GM18870 (cell line): ENCODE data around the gene IRX3.
"Not testable (repeated sequence)": the region's sequence is repeated elsewhere in the genome, so short reads cannot be mapped to it uniquely, and the experiment has no call there.

Experiments used
- ATAC-seq: cut with Tn5 transposase; IDR thresholded peaks from one replicate; pipeline ENCODE4 v1.9.1; 2021; ENCODE audit warnings: moderate library complexity; ENCODE audit not compliant: unreplicated experiment

IRX3 gene

DNA sequence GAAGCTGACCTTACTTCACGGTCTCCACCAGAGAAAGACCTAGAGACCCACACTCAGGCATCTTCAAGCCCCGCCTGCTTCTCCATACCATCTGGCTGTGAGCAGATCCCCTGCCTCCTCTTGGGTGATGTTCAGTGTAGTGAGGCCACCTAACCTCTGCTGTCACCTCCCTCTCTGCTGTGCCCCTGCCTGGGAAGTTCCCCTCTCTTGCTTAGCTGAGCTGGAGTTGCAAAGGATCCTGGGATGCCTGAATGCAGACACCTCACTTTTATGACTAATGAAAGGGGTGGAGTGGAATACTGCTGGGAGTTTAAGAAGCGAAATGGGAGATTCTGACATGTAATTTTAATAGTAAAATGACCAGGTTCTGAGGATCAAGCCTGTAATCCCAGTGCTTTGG lies 5.8 kb downstream of the IRX3 start:
- ATAC-seq, result no peak

DNA sequence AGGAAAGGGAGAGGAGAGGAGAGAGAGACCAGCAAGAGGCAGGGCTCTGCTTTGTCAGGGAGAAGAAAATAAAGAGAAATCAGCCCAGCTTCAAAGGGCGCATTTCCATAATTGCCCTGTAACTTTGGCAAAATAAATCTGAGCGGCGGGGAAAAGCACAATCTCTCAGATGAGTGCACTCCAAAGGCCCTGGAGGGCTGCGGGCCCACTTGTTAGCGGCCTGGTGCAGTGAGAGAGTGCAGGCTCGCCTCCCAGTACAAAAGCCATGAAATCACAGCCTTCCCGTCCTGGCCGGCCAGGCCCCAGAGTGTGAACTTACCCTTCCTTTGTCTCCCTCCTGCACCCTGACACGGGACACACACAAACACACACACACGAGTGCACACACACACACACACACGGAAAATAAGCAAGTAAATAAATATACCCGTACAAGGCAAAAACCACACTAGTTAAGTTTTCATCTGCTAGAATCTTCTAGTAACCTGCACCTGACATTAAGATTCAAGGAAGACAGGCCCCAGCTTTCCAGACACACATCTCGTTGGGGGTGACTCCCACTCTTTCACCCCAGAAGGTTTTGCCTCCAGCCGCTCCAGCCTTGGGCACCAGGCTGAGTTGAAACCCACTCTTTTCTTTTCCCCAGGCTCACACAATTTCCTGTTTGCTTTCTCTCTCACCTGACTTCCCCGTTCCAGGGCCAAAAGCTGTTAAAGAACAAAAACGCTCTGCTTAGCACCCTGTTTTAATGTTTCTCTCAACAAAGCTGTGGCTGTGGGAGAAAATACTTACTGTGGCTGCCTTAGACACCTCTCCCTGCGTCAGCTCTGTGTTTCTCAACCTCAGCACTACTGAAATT lies 8.5 kb downstream of the IRX3 start:
- no peak for ATAC-seq

DNA sequence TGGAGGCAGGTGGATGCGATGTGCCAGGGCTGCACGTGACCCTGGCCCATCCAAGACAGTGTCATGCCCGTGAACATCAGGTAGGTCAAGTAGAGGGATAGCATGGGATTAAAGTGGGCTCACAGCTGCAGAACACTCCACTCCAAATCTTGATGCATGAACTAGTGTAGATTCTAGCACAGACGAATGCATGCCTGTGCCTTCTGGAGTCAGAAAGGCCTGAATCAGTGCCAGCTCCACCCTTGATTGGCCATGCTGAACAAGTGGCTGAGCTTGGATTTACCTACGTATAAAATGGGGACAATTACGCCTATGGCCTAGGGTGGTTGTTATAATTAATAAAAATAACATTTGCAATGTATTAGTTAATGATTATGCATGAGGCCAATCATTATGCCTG lies 10.6 kb downstream of the IRX3 start:
- no peak for ATAC-seq

DNA sequence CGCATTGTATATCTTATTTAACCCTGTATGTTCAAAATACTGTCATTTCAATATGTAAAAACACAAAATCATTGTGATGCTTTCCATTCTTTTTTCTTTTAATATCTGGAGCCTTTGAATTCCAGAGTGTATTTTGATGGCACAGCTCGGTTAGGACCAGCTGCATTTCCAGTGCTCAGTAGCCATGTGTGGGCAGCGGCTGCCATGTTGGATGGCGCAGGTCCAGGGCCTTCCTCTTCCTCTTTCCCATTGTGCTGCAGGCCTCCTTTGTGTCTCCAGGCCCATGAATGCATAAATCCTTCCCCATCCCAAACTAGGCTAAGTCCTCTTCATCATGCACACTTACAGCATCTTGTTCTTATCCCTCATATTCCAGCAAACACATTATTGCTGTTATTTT lies 13.0 kb downstream of the IRX3 start:
- ATAC-seq, result no peak

DNA sequence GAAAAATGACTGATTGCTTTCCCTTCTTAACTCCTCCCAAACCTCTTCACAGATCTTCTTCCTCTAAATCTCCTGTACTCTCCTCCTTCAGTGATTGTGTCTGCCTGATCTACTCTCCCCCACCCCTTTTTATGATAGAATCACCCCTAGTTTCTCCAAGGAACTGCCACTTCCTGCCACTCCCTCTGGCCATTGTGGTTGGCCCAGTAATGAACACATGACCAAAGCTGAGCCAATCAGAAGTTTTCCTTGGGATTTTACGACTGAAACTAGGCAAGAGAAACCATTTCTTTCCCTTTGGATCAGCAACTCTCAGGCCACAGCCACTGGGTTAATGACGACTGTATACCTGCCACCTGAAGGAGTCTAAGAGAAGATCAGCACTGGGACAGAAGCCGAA lies 15.9 kb downstream of the IRX3 start:
- no peak for ATAC-seq

DNA sequence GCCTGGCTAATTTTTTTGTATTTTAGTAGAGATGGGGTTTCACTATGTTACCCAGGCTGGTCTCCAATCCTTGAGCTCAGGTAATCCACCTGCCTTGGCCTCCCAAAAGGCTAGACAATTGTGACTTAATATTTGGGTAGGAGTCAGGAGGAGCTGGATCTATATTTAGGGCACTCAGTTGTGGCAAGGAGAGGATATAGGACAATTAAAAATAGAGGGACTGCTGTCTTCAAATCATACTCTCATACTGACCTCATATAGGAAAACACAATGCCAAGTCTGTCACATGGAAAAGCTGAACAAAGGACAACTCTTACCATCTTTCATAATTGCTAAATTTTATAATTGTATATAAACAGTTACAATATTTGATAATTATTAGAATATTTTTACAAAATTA lies 17.1 kb downstream of the IRX3 start:
- ATAC-seq, result no peak

DNA sequence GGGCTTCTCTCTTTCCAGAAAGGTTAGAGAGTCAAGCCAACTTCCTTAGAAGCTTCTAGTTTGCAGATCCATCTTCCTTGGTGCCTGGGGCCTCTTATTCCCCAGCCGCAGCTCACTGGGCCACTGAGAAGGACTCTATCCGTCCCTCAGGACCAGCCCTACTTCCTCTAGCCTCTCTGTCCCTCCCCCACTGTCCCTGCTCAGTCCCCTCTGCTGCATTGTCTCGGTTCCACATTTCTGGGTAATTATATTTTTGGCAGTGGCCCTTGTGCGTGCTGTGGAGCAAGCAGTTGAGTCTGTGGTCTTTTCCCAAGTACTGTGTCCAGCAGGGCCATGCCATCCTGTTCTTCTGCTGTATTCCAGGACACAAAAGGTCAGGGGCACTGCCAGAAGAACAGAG lies 17.8 kb downstream of the IRX3 start:
- no peak for ATAC-seq

DNA sequence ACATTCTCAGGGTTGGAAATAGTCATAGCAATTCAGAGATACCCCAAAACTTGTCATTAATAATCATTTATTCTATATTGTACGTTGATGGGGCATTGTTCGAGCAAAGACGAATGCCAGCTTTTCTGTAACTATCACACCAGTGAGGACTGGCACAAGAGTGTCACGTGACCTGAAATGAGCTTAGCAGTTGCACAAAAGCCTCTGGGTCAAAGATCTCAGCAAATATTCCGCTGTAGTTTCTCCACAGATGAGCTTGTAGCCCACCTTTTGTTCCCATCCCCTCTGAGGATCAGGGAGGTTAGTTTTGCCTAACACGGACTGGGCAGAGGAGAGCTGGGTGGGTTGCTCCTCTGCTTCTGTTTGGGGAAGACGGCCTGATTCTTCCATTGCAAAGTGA lies 18.2 kb downstream of the IRX3 start:
- ATAC-seq, result no peak

DNA sequence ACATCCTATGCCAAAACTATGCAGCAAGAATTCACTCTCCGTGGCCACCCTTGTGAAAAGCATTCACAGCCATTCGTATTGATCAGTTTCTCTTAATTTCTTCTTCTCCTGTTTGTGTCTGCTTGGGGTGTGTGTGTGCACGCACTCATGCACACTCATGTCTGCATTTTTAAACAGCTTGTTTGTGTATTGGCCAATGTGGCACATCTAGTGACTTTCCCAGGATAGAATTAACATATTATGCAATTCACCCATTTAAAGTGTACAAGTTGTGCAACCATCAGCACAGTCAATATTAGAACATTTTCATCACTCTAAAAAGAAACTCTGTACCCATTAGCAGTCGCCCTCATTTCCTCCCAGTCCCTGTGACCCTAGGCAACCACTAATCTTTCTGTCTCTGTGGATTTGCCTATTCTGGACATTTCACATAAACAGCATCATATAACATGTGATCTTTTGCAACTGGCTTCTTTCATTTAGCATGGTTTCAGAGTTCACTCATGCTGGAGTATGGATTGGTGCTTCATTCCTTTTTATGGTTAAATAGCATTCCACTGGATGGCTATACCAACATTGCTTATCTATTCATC lies 20.1 kb downstream of the IRX3 start:
- ATAC-seq, result no peak

DNA sequence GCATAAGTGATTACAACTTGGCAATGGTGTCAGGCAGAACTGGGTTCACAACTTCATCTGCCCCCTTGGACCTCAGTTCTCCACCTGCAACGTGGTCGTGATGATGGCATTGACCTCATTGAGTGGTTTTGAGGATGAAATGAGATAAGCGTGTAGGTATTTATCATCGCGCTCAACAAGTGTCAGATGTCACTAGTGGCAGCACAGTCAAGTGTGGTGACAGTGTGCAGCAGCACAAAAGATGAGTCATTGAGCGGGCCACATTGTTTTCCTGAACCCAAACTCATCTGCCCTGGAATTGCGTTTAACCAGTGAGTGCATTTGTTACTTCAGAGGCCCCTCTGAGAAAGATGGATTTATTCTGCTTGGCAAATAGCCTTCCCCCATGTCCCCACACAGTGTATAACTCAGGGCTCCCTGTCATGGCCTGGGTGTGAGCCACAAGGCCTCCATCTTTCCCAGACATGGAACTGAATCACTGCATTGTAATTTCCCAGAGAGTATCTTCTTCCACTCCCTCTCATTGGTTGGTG lies 20.9 kb downstream of the IRX3 start:
- no peak for ATAC-seq

DNA sequence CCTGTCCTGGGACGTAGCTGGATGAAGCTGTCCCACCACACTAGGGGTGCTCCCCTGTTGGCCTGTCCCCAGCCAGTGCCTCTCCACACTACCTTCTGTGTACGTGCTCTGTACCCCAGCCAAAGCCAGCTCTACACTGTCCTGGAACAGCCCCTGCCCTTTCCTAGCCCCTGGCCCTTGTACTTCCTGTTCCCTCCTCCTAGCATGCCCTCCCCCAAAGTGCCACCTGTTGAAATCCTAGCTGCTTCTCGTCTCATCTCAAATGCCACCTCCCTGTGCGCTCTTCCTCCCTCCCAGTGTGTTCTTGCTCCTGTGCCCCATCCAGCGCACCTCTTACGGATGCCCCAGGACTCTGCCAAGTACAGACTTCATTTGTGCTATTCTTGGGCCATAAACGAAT lies 33.5 kb downstream of the IRX3 start:
- no peak for ATAC-seq

DNA sequence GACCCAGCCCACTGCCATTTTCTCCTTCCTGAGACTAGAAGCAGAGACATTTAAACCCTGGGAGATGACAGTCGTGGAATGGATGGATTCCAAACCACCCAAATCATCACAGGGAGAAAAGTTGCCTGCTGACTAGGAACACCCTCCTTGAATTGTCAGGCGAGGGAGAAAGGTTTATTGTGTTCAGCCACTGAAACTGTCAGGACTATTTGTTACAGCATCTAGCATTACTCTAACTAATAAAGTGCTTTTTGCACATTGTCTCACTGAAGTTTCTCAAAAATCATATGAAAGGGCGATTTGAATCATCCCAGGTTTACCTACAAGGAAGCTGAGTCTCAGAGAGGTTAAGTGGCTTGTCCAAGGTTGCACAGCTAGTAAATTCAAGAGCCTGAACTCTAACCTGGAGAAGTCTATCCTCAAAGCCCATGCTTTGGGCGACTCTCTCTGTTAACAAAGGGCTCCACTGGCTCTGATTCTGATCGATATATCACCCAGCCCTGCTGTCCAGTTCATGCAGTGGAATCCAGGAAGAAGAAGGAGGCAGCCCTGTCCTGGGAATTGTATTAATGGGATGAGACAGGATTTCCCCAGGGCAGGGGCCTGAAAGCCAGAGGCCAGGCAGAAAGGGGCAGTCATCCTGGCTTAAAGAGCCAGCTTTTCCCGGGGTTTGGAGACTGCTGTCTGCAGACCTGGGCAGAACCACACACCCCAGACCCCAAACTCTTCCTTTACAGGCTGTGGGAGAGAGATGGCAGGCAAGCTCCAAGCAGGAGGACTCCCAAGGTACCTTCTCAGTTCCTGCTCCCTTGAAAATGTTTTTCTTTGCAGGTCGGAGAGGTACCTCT lies 37.5 kb downstream of the IRX3 start:
- ATAC-seq, result no peak

DNA sequence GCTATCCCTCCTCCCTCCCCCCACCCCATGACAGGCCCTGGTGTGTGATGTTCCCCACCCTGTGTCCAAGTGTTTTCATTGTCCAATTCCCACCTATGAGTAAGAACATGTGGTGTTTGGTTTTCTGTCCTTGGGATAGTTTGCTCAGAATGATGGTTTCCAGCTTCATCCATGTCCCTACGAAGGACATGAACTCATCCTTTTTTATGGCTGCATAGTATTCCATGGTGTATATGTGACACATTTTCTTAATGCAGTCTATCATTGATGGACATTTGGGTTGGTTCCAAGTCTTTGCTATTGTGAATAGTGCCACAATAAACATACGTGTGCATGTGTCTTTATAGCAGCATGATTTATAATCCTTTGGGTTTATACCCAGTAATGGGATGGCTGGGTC lies 38.9 kb downstream of the IRX3 start:
- ATAC-seq, result not testable (repeated sequence)

DNA sequence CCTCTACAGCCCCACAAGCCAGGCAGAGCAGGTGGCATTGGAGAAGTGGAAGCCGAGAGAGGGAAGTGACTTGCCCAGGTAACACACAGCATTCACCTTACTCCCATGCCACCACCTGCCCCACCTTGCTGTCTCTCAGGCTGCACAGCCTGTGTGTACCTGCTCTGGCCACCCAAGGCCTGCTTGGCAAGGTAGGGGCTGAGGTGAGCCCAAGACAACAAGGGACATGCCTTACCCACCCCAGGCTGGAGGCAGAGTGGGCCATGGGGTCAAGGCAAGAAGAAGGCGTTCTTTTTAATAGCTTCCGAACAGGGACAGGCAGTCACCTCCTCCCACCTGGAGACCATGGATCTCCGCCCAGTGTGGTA lies 40.1 kb downstream of the IRX3 start:
- ATAC-seq, result no peak

DNA sequence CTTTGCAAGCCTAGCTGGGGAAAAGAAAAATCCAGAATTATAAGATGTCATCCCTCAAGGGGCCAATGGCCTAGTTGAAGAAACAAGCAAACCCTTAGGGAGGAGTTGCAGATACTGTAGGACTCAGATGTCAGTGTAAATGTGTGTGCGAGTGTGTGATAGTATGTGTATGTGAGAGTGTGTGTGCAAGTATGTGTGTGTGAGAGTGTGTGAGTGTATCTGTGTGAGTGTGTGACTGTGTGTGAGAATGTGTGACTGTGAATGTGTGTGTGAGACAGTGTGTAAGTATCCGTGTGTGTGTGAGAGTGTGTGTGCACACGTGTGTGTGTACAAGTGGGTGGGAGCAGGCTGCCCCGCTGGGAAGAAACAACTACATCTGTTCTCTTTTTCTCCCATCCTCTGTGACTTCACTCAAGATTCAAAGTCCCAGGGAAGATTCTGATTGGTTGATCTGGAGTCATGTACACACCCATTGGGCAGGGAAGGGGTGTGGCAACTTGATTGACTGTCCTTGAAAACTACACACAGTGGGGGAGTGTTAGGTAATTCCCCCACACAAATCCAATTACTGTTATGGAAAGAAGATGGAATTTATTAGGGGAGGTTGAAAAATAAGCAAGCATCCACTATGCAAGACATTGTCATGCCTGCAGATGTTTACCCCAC lies 40.7 kb downstream of the IRX3 start:
- ATAC-seq, result no peak

DNA sequence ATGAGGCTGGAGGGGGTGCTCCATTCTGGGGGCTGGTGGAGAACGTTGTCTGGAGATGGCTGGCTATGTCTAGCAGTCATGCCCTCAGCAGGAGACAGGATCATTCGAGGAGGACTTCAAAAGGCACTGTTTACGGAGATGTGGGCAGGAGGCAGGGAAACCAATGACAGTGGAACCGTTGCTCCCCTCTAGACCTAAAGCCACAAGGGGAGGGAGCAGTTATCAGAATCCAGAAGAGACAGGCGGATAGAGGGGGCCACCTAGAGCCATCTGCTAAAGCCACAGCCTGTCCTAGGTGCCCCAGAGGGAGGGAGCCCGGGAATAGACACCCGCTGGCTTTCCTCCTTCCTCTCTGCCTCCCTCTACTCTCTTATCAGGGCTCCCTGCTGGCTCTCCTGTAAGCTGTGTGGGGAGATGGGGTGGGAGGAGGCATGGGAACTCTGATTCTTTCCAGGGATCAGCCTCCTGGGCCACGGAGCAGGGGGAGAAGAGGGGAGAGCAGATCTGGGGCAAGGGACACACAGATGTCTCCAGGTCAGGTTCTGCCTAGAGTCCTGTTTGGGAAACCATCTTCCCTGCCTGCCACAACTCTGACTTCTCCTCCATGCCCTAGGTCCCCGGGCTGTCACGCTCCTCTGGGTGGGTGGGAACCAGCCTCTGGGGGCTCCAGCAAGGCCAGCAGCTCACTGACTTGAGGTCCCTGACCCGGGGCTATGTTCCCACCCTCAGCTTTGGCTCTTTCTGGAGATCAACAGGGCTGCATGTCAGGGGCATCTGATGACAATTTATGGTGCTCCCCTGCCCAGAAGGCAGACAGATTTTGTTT lies 42.3 kb downstream of the IRX3 start:
- ATAC-seq, result no peak

DNA sequence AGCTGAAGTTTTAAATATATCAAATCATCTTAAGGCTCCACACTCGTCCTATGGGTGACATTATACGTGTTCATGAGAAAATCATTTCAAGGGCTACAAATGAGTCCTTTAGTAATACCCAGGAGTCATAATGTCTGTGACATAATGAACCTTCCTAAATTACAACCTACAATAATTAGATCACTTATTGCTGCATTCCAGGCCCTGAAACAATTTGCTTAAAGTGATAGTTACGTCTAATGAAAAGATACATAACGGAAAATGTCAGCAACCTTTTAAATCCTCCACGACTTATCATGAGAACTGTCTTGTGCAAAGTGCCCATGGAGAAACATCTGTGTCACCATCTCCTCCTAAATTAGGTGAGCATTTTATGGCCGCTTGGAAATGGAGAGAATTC lies 43.4 kb downstream of the IRX3 start:
- no peak for ATAC-seq

DNA sequence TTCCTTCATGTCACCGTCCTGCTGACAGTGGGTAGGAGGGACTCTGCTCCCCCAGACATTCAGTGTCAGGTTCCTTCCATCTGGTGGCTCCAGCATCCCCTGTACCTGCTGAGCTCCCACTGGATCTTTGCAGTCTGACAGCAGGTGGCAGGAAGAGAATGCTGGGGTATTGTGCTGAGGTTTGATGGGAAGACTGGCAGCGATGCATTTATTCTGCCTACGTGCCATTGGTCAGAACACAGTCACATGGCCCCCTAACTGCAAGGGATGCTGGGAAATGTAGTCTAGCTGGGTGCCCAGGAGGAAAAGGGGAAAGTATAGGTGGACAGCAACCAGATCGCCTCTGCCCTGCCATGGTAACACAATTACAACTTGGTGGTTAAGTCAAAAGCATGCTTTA lies 44.4 kb downstream of the IRX3 start:
- ATAC-seq, result no peak

DNA sequence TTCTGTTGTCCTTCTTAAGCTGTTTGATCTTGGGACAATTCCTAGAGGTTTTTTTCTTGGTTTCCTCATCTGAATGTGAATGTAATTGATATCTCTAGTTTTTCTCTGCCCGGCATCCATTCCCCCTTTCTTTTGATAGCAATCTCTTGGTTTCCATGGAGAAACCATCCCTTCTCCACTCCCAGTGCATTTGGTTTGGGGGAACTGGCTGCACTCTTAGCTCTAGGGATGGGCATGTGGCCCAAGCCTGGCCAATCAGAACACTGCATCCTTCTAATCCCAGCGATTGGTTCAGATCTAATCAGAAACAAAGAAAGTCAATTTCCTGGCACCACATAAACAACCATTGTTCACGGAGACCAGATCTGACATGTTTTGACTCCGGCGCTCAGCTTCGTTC lies 45.1 kb downstream of the IRX3 start:
- ATAC-seq, result no peak
